OCI-LY3 (cell line): ENCODE data around the gene PDLIM1.
"Not testable (repeated sequence)": the region's sequence is repeated elsewhere in the genome, so short reads cannot be mapped to it uniquely, and the experiment has no call there.

Experiments
- EZH2phosphoT487 ChIP-seq: fragments of 200-600 bp; shearing (Covaris generic); IDR thresholded peaks from 2 replicates; pipeline ENCODE4 v1.6.1; 2018; ENCODE audit warnings: antibody characterized with exemption, mixed run types, low read depth
- TF ChIP-seq, protein P1 (sequence below): fragments of 200-600, 300-600 bp; sonication (generic); IDR thresholded peaks from 2 replicates; pipeline ENCODE4 v1.5.1; 2014; ENCODE audit warnings: antibody characterized with exemption, low read length, low read depth

DNA sequence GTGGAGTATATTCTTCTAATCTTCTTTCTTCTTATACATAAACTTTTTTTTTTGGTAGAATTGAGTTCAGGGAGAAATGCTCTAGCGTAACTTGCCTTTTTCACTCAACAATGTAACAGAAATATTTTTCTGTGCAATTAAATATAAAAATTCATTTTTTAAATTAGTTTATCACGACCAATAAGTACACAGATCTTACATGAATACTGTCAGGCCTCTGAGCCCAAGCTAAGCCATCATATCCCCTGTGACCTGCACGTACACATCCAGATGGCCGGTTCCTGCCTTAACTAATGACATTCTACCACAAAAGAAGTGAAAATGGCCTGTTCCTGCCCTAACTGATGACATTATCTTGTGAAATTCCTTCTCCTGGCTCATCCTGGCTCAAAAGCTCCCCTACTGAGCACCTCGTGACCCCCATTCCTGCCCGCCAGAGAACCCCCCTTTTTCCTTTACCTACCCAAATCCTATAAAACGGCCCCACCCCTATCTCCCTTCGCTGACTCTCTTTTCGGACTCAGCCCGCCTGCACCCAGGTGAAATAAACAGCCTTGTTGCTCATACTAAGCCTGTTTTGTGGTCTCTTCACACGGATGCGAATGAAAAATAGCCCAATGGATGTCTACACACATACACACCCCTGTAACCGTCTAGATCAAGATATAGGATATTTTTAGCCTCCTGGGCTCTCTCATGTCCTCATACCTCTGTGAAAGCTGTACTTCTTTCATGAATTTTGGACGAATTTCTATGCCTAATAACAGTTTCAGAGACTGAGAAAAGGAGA, 61.7 kb downstream of the PDLIM1 start:
- TF ChIP-seq, protein P1, sequence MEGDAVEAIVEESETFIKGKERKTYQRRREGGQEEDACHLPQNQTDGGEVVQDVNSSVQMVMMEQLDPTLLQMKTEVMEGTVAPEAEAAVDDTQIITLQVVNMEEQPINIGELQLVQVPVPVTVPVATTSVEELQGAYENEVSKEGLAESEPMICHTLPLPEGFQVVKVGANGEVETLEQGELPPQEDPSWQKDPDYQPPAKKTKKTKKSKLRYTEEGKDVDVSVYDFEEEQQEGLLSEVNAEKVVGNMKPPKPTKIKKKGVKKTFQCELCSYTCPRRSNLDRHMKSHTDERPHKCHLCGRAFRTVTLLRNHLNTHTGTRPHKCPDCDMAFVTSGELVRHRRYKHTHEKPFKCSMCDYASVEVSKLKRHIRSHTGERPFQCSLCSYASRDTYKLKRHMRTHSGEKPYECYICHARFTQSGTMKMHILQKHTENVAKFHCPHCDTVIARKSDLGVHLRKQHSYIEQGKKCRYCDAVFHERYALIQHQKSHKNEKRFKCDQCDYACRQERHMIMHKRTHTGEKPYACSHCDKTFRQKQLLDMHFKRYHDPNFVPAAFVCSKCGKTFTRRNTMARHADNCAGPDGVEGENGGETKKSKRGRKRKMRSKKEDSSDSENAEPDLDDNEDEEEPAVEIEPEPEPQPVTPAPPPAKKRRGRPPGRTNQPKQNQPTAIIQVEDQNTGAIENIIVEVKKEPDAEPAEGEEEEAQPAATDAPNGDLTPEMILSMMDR = not testable (repeated sequence)
- TF ChIP-seq EZH2phosphoT487 = not testable (repeated sequence)
